ENCODE measurements around the gene COL5A1. TPM values are rescaled to one million over a fixed set of nuclear protein-coding genes. Genes with fewer than 3 reads are reported as not detected.

The COL5A1 gene
- total and polyA plus RNA-seq, 2 experiments from 2014 or later, result 2.5 to 13.1 TPM

GRCh38 chr9:134827559-134827958 lies 186.0 kb downstream of the COL5A1 start (continued):
- TF ChIP-seq ZNF462 (CRISPR knock-in tag; IDR thresholded peaks at IDR 0.05) (no peak), EZH2 (IDR thresholded peaks at IDR 0.05; ENCODE audit: low read depth, unreplicated experiment) (no peak), POLR2AphosphoS5 (IDR thresholded peaks at IDR 0.05; ENCODE audit: low read depth) (no peak), STAT1 (IDR thresholded peaks at IDR 0.05; ENCODE audit: unreplicated experiment) (no peak), CREB1 (CRISPR knock-in tag; IDR thresholded peaks at IDR 0.05; ENCODE audit: low read depth) (no peak), REST (IDR thresholded peaks at IDR 0.05; ENCODE audit: unreplicated experiment) (no peak)
- TF ChIP-seq, protein P1, sequence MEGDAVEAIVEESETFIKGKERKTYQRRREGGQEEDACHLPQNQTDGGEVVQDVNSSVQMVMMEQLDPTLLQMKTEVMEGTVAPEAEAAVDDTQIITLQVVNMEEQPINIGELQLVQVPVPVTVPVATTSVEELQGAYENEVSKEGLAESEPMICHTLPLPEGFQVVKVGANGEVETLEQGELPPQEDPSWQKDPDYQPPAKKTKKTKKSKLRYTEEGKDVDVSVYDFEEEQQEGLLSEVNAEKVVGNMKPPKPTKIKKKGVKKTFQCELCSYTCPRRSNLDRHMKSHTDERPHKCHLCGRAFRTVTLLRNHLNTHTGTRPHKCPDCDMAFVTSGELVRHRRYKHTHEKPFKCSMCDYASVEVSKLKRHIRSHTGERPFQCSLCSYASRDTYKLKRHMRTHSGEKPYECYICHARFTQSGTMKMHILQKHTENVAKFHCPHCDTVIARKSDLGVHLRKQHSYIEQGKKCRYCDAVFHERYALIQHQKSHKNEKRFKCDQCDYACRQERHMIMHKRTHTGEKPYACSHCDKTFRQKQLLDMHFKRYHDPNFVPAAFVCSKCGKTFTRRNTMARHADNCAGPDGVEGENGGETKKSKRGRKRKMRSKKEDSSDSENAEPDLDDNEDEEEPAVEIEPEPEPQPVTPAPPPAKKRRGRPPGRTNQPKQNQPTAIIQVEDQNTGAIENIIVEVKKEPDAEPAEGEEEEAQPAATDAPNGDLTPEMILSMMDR (conservative IDR thresholded peaks at IDR 0.05; ENCODE audit: low read depth in 2 of 2), result no peak

All from GM23338 (cell line).